ENCODE data around the gene ZCCHC14.
A peak's percentile ranks its signal among the peaks of the same experiment; 100 is the strongest.
"Not testable (repeated sequence)": the region's sequence is repeated elsewhere in the genome, so short reads cannot be mapped to it uniquely, and the experiment has no call there.

The ZCCHC14 gene

DNA sequence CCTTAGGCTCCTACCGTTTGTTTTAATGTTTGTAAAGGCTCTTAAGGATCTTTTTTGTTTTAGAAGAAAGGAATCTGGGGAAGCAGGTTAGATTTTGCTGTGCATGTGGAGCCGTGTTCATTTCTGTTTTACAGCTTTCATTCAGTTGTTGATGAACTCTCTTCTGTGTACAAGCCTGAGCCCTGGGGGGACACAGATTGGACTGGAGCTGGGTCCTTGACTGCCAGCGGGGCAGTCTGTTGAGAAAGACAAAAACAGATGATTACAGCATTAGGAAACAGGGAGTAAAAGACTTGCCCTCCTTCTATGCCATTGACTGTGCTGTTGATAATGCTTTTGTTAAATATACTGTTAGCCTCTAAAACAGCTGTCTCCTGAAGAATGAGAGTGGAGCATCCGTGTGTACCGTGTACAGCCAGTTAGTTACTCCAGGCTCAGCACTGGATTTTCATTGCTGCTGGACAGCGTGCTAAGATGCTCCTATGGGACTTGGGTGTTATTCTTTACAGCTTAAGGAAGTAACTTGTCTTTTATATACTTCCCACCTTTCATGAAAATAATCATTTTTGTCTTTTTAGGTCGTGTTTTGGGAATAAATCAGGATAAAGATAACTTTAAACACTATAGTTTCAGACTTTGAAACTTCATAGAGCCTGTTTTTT is 97.5 kb downstream of the ZCCHC14 start:
- no peak for DNase-seq

DNA sequence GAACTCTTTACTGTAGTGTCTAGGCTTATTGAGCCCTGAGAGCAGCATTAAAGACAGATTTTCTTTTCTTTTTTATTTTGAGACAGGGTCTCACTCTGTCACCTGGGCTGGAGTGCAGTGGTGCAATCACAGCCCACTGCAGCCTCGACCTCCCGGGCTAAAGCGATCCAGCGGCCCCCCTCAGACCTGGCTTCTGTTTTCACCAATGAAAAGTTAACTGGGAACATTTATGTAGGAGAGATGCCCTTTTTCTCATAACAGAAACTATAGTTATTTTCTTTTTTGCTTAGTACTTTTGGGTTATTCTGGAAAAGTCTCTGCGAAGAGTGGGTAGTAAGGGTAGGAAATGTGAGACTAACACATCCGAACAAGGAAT is 99.2 kb downstream of the ZCCHC14 start:
- no peak for DNase-seq

DNA sequence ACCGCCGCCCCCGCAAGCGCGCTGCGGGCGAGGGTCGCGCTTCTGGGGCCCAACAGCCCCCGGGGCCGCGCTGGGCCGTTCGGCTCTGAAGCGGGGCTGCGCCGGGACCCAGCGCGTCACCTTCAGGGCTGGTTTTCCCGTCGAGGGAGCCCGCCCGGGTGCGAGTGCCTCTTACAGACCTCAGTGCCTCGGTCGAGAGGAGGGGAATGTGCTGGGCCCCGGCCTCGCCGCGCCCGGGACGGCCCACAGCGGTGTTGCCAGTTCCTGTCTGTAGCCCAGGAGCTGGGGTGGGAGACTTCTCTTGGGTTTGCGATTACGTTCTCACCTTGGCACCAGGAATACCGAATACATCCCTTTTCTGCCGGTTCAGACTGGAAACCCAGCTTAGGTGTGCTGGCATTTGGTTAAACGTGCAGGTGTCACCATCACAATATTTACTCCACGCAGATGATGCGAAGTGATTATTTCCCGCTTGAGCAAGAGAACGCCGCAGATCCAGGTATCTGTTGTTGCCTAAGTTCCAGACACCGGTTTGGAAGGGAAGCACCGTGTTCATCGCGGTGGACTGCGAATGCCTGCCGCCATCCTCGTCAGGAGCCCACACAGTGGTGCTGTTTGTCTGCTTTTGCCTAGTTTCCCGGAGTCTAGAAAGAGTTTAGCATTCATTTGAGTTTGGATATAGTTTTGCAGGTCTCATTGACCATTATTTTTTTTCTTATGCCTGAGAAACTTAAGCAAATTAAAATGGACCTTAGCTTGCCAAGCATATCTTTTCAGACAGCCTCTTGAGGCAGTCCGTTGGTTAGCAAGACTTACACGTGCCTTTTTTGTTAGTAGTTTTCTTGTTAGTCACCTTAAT is 99.8 kb downstream of the ZCCHC14 start:
- DNase-seq, result peak; percentile 55

DNA sequence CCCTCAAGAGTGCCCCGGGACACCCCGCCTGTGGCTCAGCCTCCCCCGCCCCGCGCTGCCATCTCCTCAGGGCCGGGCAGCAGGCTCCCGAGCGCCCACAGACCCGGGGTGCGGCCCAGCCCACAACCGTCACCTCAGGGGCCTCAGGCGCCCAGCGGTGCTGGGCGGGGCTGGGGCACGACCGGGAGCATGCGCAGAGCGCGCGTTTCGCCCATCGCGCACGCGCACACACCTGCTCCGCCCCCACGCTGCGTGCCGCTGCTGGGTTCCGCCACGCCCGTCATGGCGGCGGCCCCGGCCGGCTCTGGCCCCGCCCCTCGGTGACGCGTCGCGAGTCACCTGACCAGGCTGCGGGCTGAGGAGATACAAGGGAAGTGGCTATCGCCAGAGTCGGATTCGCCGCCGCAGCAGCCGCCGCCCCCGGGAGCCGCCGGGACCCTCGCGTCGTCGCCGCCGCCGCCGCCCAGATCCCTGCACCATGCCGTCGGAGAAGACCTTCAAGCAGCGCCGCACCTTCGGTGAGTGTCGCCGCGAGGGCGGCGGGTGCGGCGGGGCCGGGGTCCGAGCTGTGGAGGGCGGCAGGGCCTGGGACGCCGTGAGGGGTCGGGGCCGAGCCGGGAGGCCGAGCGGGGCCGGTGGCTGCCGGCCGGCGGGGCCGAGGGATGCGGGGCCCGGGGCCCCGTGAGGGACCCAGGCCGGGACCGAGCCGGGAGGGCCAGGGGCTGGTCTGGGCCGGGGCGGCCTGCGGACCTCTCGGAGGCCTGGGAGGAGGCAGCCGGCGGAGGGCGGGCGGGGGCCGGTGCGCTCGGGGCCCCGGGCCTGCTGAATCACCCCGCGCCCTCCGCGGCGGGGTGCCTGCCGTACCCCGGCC is 100.6 kb downstream of the ZCCHC14 start, which contains the start of gene MAP1LC3B:
MAP1LC3B (plus strand) TSS at position 387 of the 871 bp plus-strand sequence; CDS start at position 479, 92 bp downstream.
- DNase-seq, result peak; percentile 96

DNA sequence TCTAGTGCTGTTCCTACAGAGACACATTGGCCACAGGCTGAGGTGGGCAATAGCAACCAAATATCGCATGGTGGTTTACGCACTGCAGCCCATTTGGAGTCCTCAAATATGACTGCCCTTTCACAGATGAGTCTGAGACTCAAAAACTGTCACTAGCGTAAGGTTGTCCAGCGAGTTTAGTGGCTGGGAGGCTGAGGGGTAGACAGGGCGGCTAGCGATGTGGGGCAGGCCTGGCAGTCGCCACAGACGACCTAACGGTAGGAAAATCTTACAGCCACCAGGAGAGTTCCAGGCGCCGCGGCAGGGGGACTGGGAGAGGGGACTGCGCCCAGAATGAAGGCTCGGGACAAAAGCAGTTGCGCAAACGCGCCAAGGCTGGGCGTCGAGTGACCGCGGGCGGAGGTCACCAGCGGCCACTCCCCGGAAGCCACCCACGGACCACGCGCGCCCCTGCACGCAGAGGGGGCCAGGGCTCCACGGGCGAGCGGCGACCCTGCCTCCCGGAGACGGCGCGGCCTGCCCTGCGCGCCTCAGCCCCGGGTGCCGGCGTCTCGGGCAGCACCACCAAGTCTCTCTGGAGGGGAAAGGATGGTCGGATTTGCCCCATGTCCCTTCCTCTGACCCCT is 101.4 kb downstream of the ZCCHC14 start:
- no peak for DNase-seq

DNA sequence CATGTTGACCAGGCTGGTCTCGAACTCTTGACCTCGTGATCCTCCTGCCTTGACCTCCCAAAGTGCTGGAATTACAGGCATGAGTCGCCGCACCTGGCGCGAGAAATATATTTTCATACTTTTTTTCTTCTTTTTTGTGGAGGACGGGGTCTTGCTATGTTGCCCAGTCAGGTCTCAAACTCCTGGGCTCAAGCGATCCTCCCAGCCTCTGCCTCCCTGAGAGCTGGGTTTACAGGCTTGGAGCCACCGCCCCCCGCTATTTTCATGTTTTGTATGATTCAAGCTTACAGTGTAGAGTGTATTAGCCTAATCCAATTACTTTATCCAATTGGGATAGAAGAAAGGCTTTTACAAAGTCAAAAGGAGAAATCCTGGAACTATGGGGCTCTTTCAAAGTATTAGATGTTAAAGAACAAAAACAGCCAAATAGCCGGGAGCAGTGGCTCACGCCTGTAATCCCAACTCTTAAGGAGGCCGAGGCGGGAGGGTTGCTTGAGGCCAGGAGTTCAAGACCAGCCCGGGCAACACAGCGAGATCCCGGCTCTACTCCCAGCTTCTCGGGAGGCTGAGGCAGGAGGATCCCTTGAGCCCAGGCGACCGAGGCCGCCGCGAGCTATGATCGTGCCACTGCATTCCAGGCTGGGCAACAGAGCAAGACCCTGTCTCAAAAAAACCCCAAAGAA is 102.0 kb downstream of the ZCCHC14 start:
- DNase-seq, result no peak

DNA sequence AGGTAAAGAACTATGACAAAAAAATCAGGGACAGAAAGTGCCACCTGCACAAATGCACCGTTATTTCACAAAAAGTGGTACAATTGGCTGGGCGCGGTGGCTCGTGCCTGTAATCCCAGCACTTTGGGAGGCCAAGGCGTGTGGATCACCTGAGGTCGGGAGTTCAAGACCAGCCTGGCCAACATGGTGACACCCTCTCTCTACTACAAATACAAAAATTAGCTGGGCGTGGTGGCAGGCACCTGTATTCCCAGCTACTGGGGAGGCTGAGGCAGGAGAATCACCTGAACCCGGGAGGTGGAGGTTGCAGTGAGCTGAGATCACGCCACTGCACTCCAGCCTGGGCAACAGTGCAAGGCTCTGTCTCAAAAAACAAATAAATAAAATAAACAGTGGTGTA is 102.9 kb downstream of the ZCCHC14 start:
- not testable (repeated sequence) for DNase-seq

DNA sequence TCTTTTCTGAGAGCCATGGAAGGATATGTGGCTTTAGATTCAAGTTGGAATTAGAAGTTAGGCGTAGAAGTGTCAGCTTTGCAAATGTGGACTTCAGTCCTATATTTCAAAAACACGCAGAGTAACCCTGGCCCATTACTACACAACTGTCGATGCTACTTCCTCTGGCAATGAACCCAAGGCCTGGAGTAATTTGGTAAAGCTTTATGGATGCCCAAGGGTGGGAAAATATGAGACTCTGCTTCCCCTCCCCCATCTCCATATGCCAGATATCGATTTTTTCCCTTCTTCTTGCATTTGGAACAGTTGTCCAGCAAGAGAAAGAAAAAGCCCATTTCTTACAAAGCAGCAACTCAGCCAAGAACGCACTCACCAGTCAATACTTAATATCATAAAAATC is 103.6 kb downstream of the ZCCHC14 start:
- no peak for DNase-seq

DNA sequence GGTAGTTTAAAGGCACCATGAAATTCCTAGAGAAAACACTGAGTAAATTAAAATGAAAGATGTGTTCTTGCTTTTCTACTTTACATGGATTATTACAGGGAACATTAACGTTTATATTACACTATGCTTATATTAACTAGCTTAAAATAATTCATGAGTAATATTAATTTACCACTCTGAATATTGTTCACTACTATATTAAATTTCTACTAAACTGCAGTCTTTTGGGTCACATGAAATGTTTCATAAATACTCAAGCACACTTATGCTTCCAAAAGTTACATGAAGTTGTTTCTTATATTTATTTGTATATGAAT is 104.0 kb downstream of the ZCCHC14 start:
- no peak for DNase-seq

DNA sequence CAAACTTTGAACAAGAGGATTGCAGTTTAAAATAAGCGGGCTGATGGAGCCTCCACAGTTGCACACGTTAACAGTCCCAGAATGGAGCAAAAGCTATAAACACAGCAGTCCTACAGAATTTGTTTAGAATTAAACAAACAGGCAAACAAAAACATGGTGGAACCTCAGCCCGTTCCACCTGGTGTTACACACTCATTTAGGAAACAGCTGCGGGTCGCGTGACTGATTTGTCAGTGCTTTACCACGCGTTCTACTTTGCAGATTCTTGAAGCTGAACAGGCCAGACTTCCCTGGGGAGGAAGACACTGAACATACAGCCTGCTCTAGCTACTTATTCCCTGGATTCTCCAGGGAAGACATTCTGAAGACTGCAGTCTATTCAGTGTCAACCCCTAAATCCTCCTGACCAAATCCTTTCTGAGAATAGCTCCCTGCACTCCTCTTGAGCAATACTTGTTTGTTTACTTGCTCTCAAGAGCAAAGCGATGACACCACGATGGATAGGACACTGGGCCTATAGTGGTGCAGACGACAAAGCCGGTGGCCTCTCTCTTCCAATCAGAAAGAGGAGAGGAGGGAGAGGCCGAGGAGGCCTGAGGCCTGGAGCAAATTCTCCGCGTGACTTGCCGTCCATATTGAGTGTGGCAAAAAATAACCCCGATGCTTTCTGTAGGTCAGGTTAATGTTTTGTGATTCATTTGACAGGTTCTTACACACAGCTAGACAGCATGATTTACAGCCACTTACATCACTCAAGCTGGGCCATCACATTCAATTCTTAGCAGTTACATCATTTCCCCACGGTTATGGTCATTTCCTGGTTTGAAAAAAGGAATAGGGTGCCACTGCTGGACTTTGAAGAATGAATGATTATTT is 104.6 kb downstream of the ZCCHC14 start:
- peak; percentile 85 for DNase-seq

DNA sequence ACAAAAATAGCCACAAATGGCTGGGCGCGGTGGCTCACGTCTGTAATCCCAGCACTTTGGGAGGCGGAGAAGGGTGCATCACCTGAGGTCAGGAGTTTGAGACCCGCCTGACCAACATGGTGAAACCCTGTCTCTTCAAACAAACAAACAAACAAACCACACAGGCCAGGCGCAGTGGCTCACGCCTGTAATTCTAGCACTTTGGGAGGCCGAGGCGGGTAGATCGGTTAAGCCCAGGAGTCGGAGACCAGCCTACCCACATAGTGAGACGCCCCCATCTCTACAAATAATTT is 108.0 kb downstream of the ZCCHC14 start:
- DNase-seq, result not testable (repeated sequence)

DNA sequence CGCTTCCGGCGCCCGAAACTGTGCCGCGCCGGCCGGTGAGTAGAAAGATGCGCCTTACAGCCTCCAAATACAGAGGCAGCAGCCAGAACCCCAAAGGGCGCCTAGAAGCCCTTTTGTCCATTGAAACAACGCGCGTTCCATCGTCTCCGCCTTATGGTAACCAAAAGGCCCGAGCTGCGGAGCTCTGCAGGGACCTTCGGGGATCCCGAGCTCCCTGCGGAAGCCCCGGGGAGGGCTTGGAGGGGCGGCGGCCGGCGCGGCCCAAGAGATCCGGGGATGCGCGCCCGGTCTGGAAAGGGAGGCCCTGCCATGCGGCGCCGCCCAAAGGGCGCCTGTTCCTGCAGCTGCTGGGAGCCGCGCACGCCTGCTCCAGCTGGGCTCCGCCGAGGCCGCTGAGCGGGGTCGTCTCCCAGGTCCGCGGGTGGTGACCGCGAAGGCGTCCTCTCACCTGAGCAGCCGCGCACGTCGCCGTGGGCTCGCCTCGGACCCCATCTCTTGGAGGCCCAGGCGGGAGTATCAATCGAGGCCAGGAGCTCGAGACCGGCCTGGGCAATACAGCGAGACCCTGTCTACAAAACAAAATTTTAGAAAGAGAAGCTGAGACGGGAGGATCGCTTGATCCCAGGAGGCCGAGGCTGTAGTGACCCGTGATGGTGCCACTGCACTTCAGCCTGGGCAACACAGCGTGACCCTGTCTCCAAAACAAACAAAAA is 108.5 kb downstream of the ZCCHC14 start:
- DNase-seq, result no peak

DNA sequence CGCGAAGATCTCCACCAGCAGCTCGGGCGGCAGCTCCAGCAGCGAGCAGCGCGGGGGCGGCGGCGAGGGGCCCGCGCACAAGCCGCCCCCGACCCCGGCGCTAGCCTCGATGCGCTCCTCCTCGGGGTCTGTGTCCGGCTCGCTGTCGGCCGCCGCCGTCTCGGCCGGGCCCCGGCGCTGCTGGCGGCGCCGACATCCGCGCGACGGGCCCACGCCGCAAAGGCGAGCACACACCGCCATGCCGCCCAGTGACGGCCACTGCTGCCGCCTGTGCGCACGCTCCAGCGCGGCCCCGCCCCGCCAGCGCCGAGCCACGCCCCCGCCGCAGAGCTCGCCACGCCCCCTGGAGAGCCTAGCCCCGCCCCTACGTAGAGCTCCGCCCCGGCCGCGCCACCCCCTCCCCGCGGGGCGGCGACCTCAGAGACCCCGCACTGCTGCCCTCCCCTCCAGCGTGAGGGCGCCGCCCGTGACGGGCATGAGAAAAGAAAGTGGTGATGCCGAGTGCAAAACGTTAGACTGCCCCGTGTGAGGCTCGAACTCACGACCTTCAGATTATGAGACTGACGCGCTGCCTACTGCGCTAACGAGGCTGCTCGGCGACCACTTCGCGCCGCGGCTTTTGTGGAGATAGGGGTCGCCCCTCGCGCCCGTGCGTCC is 109.2 kb downstream of the ZCCHC14 start, which contains the start of gene FBXO31:
FBXO31 (minus strand) TSS at position 272 of the 657 bp plus-strand sequence; CDS start at position 240, 32 bp downstream.
- peak; percentile 92 for DNase-seq

DNA sequence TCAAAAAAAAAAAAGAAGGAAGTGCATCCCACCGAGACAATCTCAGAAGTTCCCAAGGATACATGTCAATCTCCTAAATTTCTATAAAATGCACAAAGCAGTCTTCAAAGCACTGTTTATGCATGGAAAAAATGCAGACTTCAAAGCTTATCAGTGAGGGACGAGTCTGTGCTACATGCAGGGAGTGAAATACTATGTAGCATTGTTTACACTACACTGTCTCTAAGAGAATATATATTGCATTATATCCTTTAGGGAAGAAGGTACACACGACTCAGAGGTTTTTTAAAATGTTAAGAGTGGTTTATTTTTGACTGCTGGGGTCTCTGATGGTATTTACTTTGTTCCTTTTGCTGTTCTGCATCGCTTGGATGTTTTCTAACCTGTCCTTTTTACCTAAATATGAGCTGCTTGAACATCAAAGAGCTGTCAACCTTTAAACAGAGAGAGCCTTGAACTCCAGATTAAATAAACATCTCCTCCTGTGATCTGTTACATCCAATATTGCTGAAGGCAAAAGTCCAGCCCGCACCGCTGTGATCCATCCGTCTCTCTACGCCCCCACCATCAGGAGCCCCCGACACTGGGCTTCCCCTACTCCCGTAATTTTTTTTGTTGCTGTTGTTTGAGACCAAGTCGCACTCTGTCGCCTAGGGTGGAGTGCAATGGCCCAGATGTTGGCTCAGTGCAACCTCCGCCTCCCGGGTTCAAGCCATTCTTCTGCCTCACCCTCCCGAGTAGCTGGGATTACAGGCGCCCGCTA is 110.6 kb downstream of the ZCCHC14 start:
- DNase-seq, result no peak

DNA sequence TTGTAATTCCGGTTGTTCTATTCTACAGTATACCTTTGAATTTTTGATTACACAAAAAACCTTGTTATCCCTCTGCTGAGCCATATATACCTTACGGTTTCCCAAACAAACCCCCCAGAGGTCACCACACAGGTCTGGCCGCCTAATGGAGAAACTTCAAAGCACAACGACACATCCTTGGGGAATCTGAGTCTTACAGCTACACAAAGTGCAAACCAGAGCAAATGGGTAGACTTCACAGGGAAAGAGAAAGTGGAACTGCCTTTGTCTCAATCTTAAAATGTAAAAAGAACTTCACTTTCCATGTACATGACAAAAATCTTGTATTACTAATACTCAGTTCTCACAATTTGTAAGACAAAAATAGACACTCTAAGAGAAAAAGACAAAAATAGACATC is 111.9 kb downstream of the ZCCHC14 start:
- no peak for DNase-seq

DNA sequence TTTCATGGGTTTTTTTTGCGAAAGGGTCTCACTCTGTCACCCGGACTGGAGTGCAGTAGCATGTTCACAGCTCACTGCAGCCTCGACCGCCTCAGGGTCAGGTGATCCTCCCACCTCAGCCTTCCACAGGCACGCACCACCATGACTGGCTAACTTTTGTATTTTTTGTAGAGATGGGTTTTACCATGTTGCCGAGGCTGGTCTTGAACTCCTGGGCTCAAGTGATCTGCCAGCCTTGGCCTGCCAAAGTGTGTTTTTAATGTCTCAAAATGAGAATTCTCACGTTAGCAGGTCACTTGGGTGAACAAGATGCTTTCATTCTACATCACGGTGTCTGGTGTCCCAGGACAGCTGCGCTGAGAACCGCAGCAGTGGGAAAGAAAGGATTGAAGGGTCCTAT is 112.4 kb downstream of the ZCCHC14 start:
- no peak for DNase-seq

DNA sequence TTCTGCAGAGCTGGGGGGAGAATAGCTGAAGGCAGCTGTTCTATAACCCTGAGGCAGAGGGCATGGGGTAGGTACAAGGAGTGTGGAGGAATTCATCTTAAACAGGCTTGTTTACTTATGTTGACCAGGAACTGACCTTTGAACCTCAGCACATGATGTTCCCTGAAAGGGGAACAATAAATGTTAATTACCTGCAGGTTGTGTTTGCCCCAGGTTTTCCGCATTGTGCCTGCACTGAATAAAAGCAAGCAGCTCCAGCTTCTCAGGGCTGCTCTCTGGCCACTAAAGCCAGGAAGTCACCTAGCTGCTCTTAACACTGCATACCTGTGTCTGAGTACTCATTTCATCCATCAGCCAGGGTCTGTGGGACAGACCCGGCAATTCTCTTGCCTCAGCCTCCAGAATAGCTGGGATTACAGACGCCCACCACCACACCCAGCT is 113.5 kb downstream of the ZCCHC14 start:
- DNase-seq, result not testable (repeated sequence)

DNA sequence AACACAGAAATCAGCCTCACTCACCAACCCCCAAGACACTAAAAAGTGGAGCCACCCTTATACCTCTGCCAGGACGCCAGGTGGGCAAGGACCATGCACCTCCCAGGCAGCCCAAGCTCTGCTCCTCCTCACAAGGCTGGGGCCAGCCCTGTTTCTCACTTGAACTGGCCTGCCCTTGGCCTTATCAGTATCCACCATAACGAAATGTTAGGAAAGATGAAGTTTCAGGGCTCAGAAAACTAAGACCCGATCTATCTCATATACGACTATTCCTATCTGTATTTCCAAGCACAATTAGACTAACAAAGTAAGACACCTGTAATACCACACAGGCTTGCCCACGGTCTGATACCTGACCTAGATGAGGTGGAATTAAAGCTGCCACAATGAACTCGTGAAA is 116.2 kb downstream of the ZCCHC14 start:
- DNase-seq, result no peak

DNA sequence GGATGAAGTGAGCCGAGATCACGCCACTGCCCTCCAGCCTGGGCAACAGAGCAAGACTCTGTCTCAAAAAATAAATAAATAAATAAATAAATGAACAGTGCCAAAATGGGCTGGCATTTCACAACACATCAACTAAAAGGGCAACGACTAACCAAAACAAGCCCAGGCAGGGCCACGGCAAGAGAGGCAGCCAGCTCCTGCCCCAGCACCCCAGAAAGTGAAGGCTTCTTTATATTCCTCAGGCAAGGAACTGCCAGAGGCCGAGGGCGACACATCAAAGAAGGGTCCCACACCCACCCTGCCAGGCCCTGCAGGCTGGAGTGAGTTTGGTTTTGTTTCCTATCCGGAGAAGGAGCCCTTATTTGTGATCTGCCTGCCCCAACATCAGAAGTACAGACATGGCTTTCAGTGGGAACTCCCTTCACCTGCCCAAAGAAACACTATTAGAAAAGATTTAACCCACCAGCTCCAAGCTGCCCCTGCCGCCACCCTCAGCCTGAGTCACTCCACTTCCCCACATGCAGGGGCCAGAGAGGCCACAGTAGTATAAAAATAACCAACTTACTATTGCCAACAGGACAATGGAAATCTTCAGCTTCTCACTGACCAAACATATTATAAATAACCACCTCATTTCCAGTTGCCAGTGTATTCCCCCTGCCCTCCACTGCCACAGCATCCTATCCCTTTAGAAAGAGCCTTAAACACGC is 117.2 kb downstream of the ZCCHC14 start:
- DNase-seq, result no peak
